H1 (cell line): ENCODE data around the gene CD247. TPM values are rescaled to one million over a fixed set of nuclear protein-coding genes. Genes with fewer than 3 reads are reported as not detected.
A peak's percentile ranks its signal among the peaks of the same experiment; 100 is the strongest.

Experiments used
- CTCF ChIA-PET: fragments of 300-600 bp; sonication (Branson Sonifier 250); formaldehyde crosslinking; loops from one replicate; lab custom pipeline; 2021; ENCODE audit not compliant: partially characterized antibody; lab: Charles Lee
- POLR2A ChIA-PET: fragments of 300-600 bp; sonication (Branson Sonifier 250); formaldehyde crosslinking; loops from one replicate; lab custom pipeline; 2021; ENCODE audit warnings: inconsistent platforms; ENCODE audit not compliant: partially characterized antibody; lab: Charles Lee
- DNase-seq, 2 experiments: peaks; one replicate each; pipeline versions ENCODE4 v3.0.0 to v3.0.0-alpha.2; 2010 to 2022; ENCODE audit warnings: low spot score in 2 of 2, low read depth in 1 of 2, mixed read lengths in 1 of 2
- FAIRE-seq: peaks from 2 replicates; lab custom pipeline; 2011; peaks lifted over from hg19 to GRCh38; lab: Jason Lieb, UNC
- H2AFZ ChIP-seq: 2 replicates; pipeline ENCODE4 v1.8.1; 2012; ENCODE audit warnings: low read length, inconsistent platforms
- H2AK5ac ChIP-seq: 2 replicates; pipeline ENCODE4 v1.6.1; 2013; ENCODE audit warnings: low read depth, low read length
- H2BK120ac ChIP-seq: replicated peaks from 2 replicates; pipeline ENCODE3; 2013; ENCODE audit warnings: low read depth, low read length, inconsistent platforms
- H2BK12ac ChIP-seq: 2 replicates; pipeline ENCODE4 v1.6.1; 2013; ENCODE audit warnings: low read depth, low read length
- H2BK15ac ChIP-seq: 2 replicates; pipeline ENCODE4 v1.6.1; 2013; ENCODE audit warnings: low read length
- H2BK20ac ChIP-seq: 2 replicates; pipeline ENCODE4 v1.6.1; 2013; ENCODE audit warnings: low read length
- H2BK5ac ChIP-seq: 2 replicates; pipeline ENCODE4 v1.6.1; 2013; ENCODE audit warnings: low read depth, low read length
- H3K14ac ChIP-seq: 2 replicates; pipeline ENCODE4 v1.6.1; 2013; ENCODE audit warnings: inconsistent platforms; ENCODE audit not compliant: insufficient read length
- H3K18ac ChIP-seq: 2 replicates; pipeline ENCODE4 v1.6.1; 2013; ENCODE audit warnings: low read length; ENCODE audit errors: extremely low read depth
- H3K23ac ChIP-seq: 2 replicates; pipeline ENCODE4 v1.6.1; 2013; ENCODE audit warnings: inconsistent platforms; ENCODE audit not compliant: insufficient read length
- H3K23me2 ChIP-seq: 2 replicates; pipeline ENCODE4 v1.6.1; 2013; ENCODE audit warnings: low read depth, low read length
- H3K27ac ChIP-seq: 2 replicates; pipeline ENCODE4 v1.6.1; 2011; ENCODE audit warnings: low read depth, low read length, inconsistent platforms
- H3K27me3 ChIP-seq, 4 experiments: replicated peaks in 1 of 4; 1 replicate in 1 of 4; 2 replicates in 3 of 4; pipeline versions ENCODE4 v1.6.1 to v1.8.1; 2011 to 2013; ENCODE audit warnings: low read length in 3 of 4, mild to moderate bottlenecking in 3 of 4, inconsistent platforms in 2 of 4, mixed read lengths in 2 of 4, moderate library complexity in 1 of 4; ENCODE audit not compliant: control insufficient read depth in 3 of 4, insufficient read depth in 3 of 4; ENCODE audit errors: extremely low read depth in 1 of 4
- H3K36me3 ChIP-seq, 4 experiments: 2 replicates each; pipeline versions ENCODE4 v1.6.1 to v1.8.1; 2011 to 2013; ENCODE audit warnings: mild to moderate bottlenecking in 4 of 4, low read length in 3 of 4, moderate library complexity in 2 of 4, control low read depth in 1 of 4, inconsistent platforms in 1 of 4; ENCODE audit not compliant: insufficient read depth in 4 of 4, control insufficient read depth in 2 of 4
- H3K4ac ChIP-seq: replicated peaks from 2 replicates; pipeline ENCODE3; 2013; ENCODE audit warnings: low read length, low read depth, mixed read lengths, inconsistent platforms; ENCODE audit not compliant: insufficient read length
- H3K4me1 ChIP-seq, 4 experiments: replicated peaks in 1 of 4; 1 replicate in 1 of 4; 2 replicates in 3 of 4; pipeline versions ENCODE4 v1.6.1 to v1.8.1; 2011 to 2013; ENCODE audit warnings: low read length in 3 of 4, inconsistent platforms in 2 of 4, mixed read lengths in 1 of 4; ENCODE audit not compliant: insufficient read depth in 4 of 4, control insufficient read depth in 3 of 4
- H3K4me2 ChIP-seq, 2 experiments: 2 replicates each; pipeline versions ENCODE4 v1.6.1 to v1.8.1; 2011 to 2013; ENCODE audit warnings: low read depth in 2 of 2, low read length in 2 of 2, control low read depth in 1 of 2, inconsistent platforms in 1 of 2, mild to moderate bottlenecking in 1 of 2; ENCODE audit not compliant: insufficient read depth in 1 of 2
- H3K4me3 ChIP-seq, 4 experiments: fragments of 200-600, 300-600 bp in 1 of 4; sonication (generic), shearing (Covaris generic), sonication (Bioruptor Twin) in 1 of 4; 2 replicates each; pipeline versions ENCODE4 v1.5.1 to v1.8.1; 2011 to 2016; ENCODE audit warnings: low read length in 4 of 4, low read depth in 3 of 4, control low read depth in 2 of 4, inconsistent platforms in 2 of 4, mild to moderate bottlenecking in 2 of 4, mixed read lengths in 1 of 4, moderate library complexity in 1 of 4; ENCODE audit not compliant: insufficient read depth in 2 of 4; ENCODE audit errors: extremely low read depth in 1 of 4
- H3K56ac ChIP-seq: replicated peaks from 2 replicates; pipeline ENCODE3; 2013; ENCODE audit warnings: low read depth, mild to moderate bottlenecking, mixed read lengths, low read length, inconsistent platforms; ENCODE audit not compliant: insufficient read length
- H3K79me1 ChIP-seq: 2 replicates; pipeline ENCODE4 v1.6.1; 2013; ENCODE audit warnings: low read depth, low read length, control low read depth
- H3K79me2 ChIP-seq, 2 experiments: 2 replicates each; pipeline versions ENCODE4 v1.6.1 to v1.8.1; 2012 to 2013; ENCODE audit warnings: low read length in 2 of 2, mild to moderate bottlenecking in 2 of 2, inconsistent platforms in 1 of 2; ENCODE audit not compliant: insufficient read depth in 2 of 2, control insufficient read depth in 1 of 2
- H3K9ac ChIP-seq, 4 experiments: replicated peaks in 1 of 4; 1 replicate in 1 of 4; 2 replicates in 3 of 4; pipeline versions ENCODE4 v1.6.1 to v1.8.1; 2011 to 2013; ENCODE audit warnings: low read depth in 3 of 4, low read length in 3 of 4, control low read depth in 2 of 4, mild to moderate bottlenecking in 2 of 4, moderate library complexity in 2 of 4, inconsistent platforms in 1 of 4; ENCODE audit errors: extremely low read depth in 1 of 4
- H3K9me3 ChIP-seq, 2 experiments: 2 replicates each; pipeline versions ENCODE4 v1.6.1 to v1.8.1; 2012 to 2013; ENCODE audit warnings: mild to moderate bottlenecking in 2 of 2, moderate library complexity in 2 of 2, control low read depth in 1 of 2, inconsistent platforms in 1 of 2, low read depth in 1 of 2, low read length in 1 of 2, mixed read lengths in 1 of 2; ENCODE audit not compliant: insufficient read depth in 2 of 2
- H4K20me1 ChIP-seq, 2 experiments: replicated peaks in 1 of 2; 2 replicates each; pipeline versions ENCODE3 to v1.8.1; 2011 to 2013; ENCODE audit warnings: inconsistent platforms in 2 of 2, low read length in 2 of 2, mild to moderate bottlenecking in 1 of 2; ENCODE audit not compliant: insufficient read depth in 2 of 2, control insufficient read depth in 1 of 2
- H4K5ac ChIP-seq: 2 replicates; pipeline ENCODE4 v1.6.1; 2013; ENCODE audit warnings: low read length, low read depth, mixed read lengths, inconsistent platforms; ENCODE audit not compliant: insufficient read length
- H4K8ac ChIP-seq: 2 replicates; pipeline ENCODE4 v1.8.0; 2013; ENCODE audit warnings: mild to moderate bottlenecking, moderate library complexity, low read length, inconsistent platforms; ENCODE audit not compliant: insufficient read depth; ENCODE audit errors: extremely low read depth
- H4K91ac ChIP-seq: replicated peaks from 2 replicates; pipeline ENCODE3; 2013; ENCODE audit warnings: low read length, mixed read lengths, inconsistent platforms; ENCODE audit not compliant: insufficient read length
- BRCA1 ChIP-seq: IDR thresholded peaks from 2 replicates; pipeline ENCODE4 v1.6.1; 2012; ENCODE audit warnings: low read depth, low read length, improper control_type of control experiment
- KDM1A ChIP-seq: fragments of 200-600, 300-600 bp; sonication (generic); IDR thresholded peaks from 2 replicates; pipeline ENCODE4 v1.7.1; 2016; ENCODE audit warnings: mild to moderate bottlenecking, low read length, borderline replicate concordance
- MAX ChIP-seq: IDR thresholded peaks from 2 replicates; pipeline ENCODE4 v1.6.1; 2012; ENCODE audit warnings: inconsistent platforms
- NANOG ChIP-seq: IDR thresholded peaks from 2 replicates; pipeline ENCODE4 v1.6.1; 2011; ENCODE audit warnings: low read length, low read depth, mild to moderate bottlenecking, inconsistent platforms; ENCODE audit not compliant: insufficient read depth, poor library complexity, severe bottlenecking
- RAD21 ChIP-seq, 2 experiments: IDR thresholded peaks in 1 of 2; conservative IDR thresholded peaks in 1 of 2; 2 replicates each; pipeline ENCODE4 v1.6.1; 2011; ENCODE audit warnings: low read depth in 2 of 2, low read length in 2 of 2, improper control_type of control experiment in 1 of 2, inconsistent platforms in 1 of 2, mild to moderate bottlenecking in 1 of 2, moderate library complexity in 1 of 2
- SP2 ChIP-seq: IDR thresholded peaks from 2 replicates; pipeline ENCODE4 v1.6.1; 2012; ENCODE audit warnings: mild to moderate bottlenecking, low read length, inconsistent platforms
- SP4 ChIP-seq: IDR thresholded peaks from 2 replicates; pipeline ENCODE4 v1.6.1; 2012; ENCODE audit warnings: low read length, inconsistent platforms
- WGBS, 2 experiments: shearing (Covaris generic) in 1 of 2; methylation state at CpG; one replicate each; pipeline versions ENCODE4 v1.1.6 to v1.1.7; 2013 to 2015; ENCODE audit warnings: low lambda C conversion rate in 2 of 2, mixed read lengths in 2 of 2, inconsistent platforms in 1 of 2, low coverage in 1 of 2, missing lambda C conversion rate in 1 of 2; ENCODE audit not compliant: insufficient replicate concordance in 2 of 2, insufficient coverage in 1 of 2, insufficient read length in 1 of 2; ENCODE audit errors: extremely low coverage in 1 of 2, missing lambda C conversion rate in 1 of 2; 5-methylcytosine and 5-hydroxymethylcytosine counted together
- polyA plus RNA-seq, 7 experiments: library from polyadenylated mRNA; depleted of rRNA in 3 of 7; stranded (reverse) in 5 of 7; unstranded in 2 of 7; fragments of >200 nt in 5 of 7; fragments of 200-250 nt in 2 of 7; gene quantifications; 1 replicate in 5 of 7; 2 replicates in 1 of 7; 4 replicates in 1 of 7; pipeline versions ENCODE4 v1.2.1 to v1.2.3, GENCODE V29; 2011 to 2013; ENCODE audit warnings: missing spikeins in 2 of 7, mixed read lengths in 2 of 7
- total RNA-seq: library from RNA; stranded (reverse); fragmentation: NEBNext Ultra II Directional; extraction: Animal tissue kit (Norgen Biotek cat#: 25700); gene quantifications from 2 replicates; pipeline ENCODE4 v1.2.1, GENCODE V29; 2021
- TF ChIP-seq, protein P1 (sequence below), 3 experiments: IDR thresholded peaks; 1 replicate in 2 of 3; 2 replicates in 1 of 3; pipeline versions ENCODE4 v1.5.1 to v1.6.1; 2011; ENCODE audit warnings: low read length in 3 of 3, mild to moderate bottlenecking in 3 of 3, inconsistent platforms in 2 of 3, low read depth in 1 of 3, moderate library complexity in 1 of 3; ENCODE audit not compliant: insufficient read depth in 1 of 3; ENCODE audit errors: control extremely low read depth in 1 of 3

Gene CD247
- total and polyA plus RNA-seq, 2 of the 8 experiments (the other 6 are each of a cell fraction or from before 2014, with no cell fraction given), result 2.0 to 2.2 TPM

DNA sequence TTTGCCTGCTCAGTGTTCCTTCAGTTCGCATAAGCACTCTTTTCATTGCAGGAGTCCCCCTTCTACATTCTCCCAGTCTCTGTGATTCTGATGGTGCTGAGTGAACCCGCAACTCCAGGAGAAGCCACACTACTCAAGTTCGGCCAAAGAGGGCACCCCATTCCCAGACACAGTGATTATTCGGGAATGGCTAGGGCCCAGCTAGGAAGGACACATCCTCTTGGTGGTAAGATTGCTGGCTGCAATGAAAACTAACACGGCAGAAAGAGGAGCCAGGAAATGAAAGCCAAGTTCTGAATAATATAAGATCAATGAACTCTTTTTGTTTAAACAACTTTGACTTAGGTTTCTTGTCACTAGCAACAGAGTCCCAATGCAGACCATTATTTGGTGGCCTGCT lies 20.3 kb upstream of the CD247 start:
- H3K4me2 ChIP-seq, result no peak overlapping the region
- ChIA-PET POLR2A (interaction anchor here (0.8 to 0.9 kb wide), 2 partner anchors 15 to 95 kb away, joined by 3 read pairs; partner anchors contain the start of gene CREG1), CTCF (interaction anchor here (0.7 to 5.2 kb wide), 16 partner anchors 11 to 527 kb away, joined by 3 to 53 read pairs (median 4); no protein-coding TSS in a partner anchor)
- H3K4me1 ChIP-seq, result peaks cover 3 to 4% (median 4%) of the 10 kb centered on the region in 4 experiments; a peak in 4 of 7 replicates
- 52% methylated on average over 5 of the region's 5 CpGs; no CpG with 5 or more reads in 1 of the 2 experiments for WGBS, 2 experiments
- no peak overlapping the region for H3K4me3 ChIP-seq
- no peak overlapping the region for H2BK20ac ChIP-seq
- H4K5ac ChIP-seq, result no peak overlapping the region
- no peaks in the 10 kb centered on the region for H4K20me1 ChIP-seq
- H3K4ac ChIP-seq, result no peak overlapping the region
- H3K27me3 ChIP-seq, result no peaks in the 10 kb centered on the region
- no peak overlapping the region for H3K9ac ChIP-seq
- no peak overlapping the region for H2AK5ac ChIP-seq
- no peak overlapping the region for H4K91ac ChIP-seq
- H3K79me2 ChIP-seq, result no peaks in the 10 kb centered on the region
- H3K9me3 ChIP-seq, result no peaks in the 10 kb centered on the region
- TF ChIP-seq SP2, result peak; percentile 63
- TF ChIP-seq SP4, result no peak
- peak; percentile 42 to 57; a peak in 3 of 4 replicates for TF ChIP-seq RAD21 (IDR thresholded peaks at IDR 0.05 in 1 of 2, conservative IDR thresholded peaks at IDR 0.05 in 1 of 2; ENCODE audit: low read depth in 2 of 2, low read length in 2 of 2)
- TF ChIP-seq, protein P1, sequence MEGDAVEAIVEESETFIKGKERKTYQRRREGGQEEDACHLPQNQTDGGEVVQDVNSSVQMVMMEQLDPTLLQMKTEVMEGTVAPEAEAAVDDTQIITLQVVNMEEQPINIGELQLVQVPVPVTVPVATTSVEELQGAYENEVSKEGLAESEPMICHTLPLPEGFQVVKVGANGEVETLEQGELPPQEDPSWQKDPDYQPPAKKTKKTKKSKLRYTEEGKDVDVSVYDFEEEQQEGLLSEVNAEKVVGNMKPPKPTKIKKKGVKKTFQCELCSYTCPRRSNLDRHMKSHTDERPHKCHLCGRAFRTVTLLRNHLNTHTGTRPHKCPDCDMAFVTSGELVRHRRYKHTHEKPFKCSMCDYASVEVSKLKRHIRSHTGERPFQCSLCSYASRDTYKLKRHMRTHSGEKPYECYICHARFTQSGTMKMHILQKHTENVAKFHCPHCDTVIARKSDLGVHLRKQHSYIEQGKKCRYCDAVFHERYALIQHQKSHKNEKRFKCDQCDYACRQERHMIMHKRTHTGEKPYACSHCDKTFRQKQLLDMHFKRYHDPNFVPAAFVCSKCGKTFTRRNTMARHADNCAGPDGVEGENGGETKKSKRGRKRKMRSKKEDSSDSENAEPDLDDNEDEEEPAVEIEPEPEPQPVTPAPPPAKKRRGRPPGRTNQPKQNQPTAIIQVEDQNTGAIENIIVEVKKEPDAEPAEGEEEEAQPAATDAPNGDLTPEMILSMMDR (IDR thresholded peaks at IDR 0.05; ENCODE audit: control extremely low read depth in 1 of 3, insufficient read depth in 1 of 3, low read depth in 1 of 3, low read length in 3 of 3), result peak; percentile 53 to 76 (median 65)
- no peak for TF ChIP-seq BRCA1
- peak; percentile 4 for TF ChIP-seq NANOG
- no peak for TF ChIP-seq KDM1A
- 0 out of 2 replicates have a peak, but pooled peaks have one; percentile 22 for TF ChIP-seq MAX
- H3K56ac ChIP-seq, result no peak overlapping the region
- H4K8ac ChIP-seq, result no peak overlapping the region
- no peak overlapping the region for H2BK12ac ChIP-seq
- H3K27ac ChIP-seq, result no peak overlapping the region
- no peak overlapping the region for H2AFZ ChIP-seq
- no peaks in the 10 kb centered on the region for H3K23me2 ChIP-seq
- FAIRE-seq (peak; percentile 88), DNase-seq (peak in 1 of 2 experiments; percentile 31)
- H2BK15ac ChIP-seq, result no peak overlapping the region
- peaks cover 0 to 4% (median 0%) of the 10 kb centered on the region in 4 experiments; a peak in 1 of 8 replicates for H3K36me3 ChIP-seq
- H3K23ac ChIP-seq, result no peak overlapping the region
- no peak overlapping the region for H2BK120ac ChIP-seq
- no peak overlapping the region for H3K14ac ChIP-seq
- H3K18ac ChIP-seq, result no peak overlapping the region
- no peaks in the 10 kb centered on the region for H3K79me1 ChIP-seq
- H2BK5ac ChIP-seq, result no peak overlapping the region
